Tibial artery (tissue), 4 donors: ENCODE results near the gene UBE2G1.

Experiments used
- DNase-seq, 2 donors: peaks; one replicate each; pipeline ENCODE4 v3.0.0-alpha.2; 2019
- H3K27ac ChIP-seq, 2 donors: fragments of 200-600 bp; sonication (generic) in 1 of 2; 1 replicate in 1 of 2; 2 replicates in 1 of 2; pipeline ENCODE4 v1.5.1; 2018 to 2019; ENCODE audit warnings: mild to moderate bottlenecking in 1 of 2
- H3K27me3 ChIP-seq, 2 donors: fragments of 200-600 bp; sonication (generic) in 1 of 2; one replicate each; pipeline versions ENCODE4 v1.5.1 to v1.6.0; 2016 to 2019
- H3K36me3 ChIP-seq, 3 donors: fragments of 200-600 bp; sonication (generic) in 2 of 3; one replicate each; pipeline ENCODE4 v1.5.1; 2016 to 2019; ENCODE audit warnings: mild to moderate bottlenecking in 2 of 3
- H3K4me1 ChIP-seq, 4 donors: fragments of 200-600 bp; sonication (generic) in 2 of 4; 1 replicate in 3 of 4; 2 replicates in 1 of 4; pipeline ENCODE4 v1.5.1; 2016 to 2019
- H3K4me3 ChIP-seq, 2 donors: fragments of 200-600 bp; sonication (generic) in 1 of 2; 1 replicate in 1 of 2; 2 replicates in 1 of 2; pipeline ENCODE4 v1.5.1; 2018 to 2019; ENCODE audit warnings: mild to moderate bottlenecking in 2 of 2
- H3K9me3 ChIP-seq, 3 donors: fragments of 200-600 bp; sonication (generic) in 1 of 3; one replicate each; pipeline ENCODE4 v1.5.1; 2016 to 2019
- CTCF ChIP-seq, 2 experiments: fragments of 200-600 bp in 1 of 2; fragments of 450-650 bp in 1 of 2; IDR thresholded peaks; one replicate each; pipeline ENCODE4 v1.5.1; 2017 to 2019; ENCODE audit warnings: antibody characterized with exemption in 2 of 2, mild to moderate bottlenecking in 1 of 2, moderate library complexity in 1 of 2
- intact Hi-C: fragments of 100-400 bp; cut with DNase I; formaldehyde crosslinking; loops from one replicate; pipeline ENCODE4 v1.15.0; 2023; ENCODE audit warnings: low total_unique reads

The UBE2G1 gene

DNA sequence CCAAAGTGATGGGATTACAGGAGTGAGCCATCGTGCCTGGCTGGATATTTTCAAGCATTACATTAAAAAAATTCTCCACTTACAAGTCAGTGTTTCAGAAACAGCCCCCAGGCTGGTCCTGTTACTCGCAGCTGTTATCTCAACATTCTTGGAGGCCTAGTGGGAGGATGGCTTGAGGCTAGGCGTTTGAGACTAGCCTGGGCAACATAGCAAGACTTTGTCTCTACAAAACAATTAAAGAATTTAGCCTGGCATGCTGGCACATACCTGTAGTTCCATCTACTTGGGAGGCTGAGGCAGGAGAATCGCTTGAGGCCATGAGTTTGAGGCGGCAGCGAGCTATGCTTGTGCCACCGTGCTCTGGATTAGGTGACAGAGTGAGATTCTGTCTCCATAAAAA is 40.7 kb upstream of the UBE2G1 start:
- H3K4me1 ChIP-seq, result no peaks in the 10 kb centered on the region
- no peaks in the 10 kb centered on the region for H3K36me3 ChIP-seq
- no peaks in the 10 kb centered on the region for H3K9me3 ChIP-seq
- H3K27ac ChIP-seq, result no peak overlapping the region
- H3K27me3 ChIP-seq, result no peaks in the 10 kb centered on the region
- DNase-seq, result no peak
- no peak overlapping the region for H3K4me3 ChIP-seq
- TF ChIP-seq CTCF (IDR thresholded peaks at IDR 0.05), result no peak
- intact Hi-C loops, result no loop called here

DNA sequence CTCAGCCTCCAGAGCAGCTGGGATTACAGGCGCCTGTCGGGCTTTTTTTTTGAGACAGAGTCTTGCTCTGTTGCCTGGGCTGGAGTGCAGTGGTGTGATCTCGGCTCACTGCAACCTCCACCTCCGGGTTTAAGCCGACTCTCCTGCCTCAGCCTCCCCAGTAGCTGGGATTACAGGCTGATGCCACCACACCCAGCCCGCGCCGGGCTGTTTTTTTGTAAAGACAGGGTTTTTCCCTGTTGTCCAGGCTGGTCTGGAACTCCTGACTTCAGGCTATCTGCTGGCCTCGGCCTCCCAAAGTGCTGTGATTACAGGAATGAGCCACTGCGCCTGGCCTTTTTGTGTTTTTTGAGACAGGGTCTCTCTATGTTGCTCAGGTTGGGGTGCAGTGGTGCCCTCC is 39.9 kb upstream of the UBE2G1 start:
- H3K27ac ChIP-seq, result no peak overlapping the region
- no peaks in the 10 kb centered on the region for H3K27me3 ChIP-seq
- H3K4me3 ChIP-seq, result no peak overlapping the region
- H3K36me3 ChIP-seq, result no peaks in the 10 kb centered on the region
- intact Hi-C loops, result no loop called here
- no peak for DNase-seq
- TF ChIP-seq CTCF (IDR thresholded peaks at IDR 0.05), result no peak
- no peaks in the 10 kb centered on the region for H3K4me1 ChIP-seq
- H3K9me3 ChIP-seq, result no peaks in the 10 kb centered on the region

DNA sequence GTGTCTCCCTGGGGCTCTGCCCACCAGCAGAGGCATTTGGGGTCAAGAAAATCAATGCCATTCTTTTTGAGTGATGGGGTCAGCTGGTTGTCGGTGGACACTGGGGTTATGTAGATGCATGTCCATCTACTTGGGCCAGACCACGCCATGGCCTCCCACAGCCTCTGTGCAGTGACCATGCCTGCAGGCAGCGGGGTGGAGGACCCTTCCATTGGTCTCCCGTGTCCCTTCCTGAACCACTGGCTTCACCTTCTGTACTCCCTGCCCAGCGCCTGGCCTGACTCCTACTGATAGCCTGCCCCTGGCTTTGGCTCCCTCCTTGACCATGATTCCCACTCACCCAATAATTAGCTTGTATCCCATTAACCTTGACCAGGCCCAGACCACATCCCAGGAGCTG is 39.2 kb upstream of the UBE2G1 start:
- Histone ChIP-seq H3K27ac (no peak overlapping the region), H3K9me3 (no peaks in the 10 kb centered on the region), H3K27me3 (no peaks in the 10 kb centered on the region), H3K36me3 (no peaks in the 10 kb centered on the region), H3K4me3 (no peak overlapping the region), H3K4me1 (no peaks in the 10 kb centered on the region)
- no peak for TF ChIP-seq CTCF (IDR thresholded peaks at IDR 0.05)
- DNase-seq, result no peak
- intact Hi-C loops, result no loop called here

- H3K9me3 ChIP-seq, result no peaks in the 10 kb centered on the region
- no peaks in the 10 kb centered on the region for H3K27me3 ChIP-seq
- DNase-seq, result no peak
- no peak overlapping the region for H3K4me3 ChIP-seq
- no peak for TF ChIP-seq CTCF (IDR thresholded peaks at IDR 0.05)
- intact Hi-C loops, result no loop called here
- no peak overlapping the region for H3K27ac ChIP-seq
- H3K36me3 ChIP-seq, result no peaks in the 10 kb centered on the region
- H3K4me1 ChIP-seq, result no peaks in the 10 kb centered on the region
Measured at GRCh38 chr17:4405038-4405669, 38.7 kb upstream of the UBE2G1 start.

GRCh38 chr17:4397840-4398239 is 31.4 kb upstream of the UBE2G1 start:
- Histone ChIP-seq H3K27ac (no peak overlapping the region), H3K9me3 (no peaks in the 10 kb centered on the region), H3K27me3 (no peaks in the 10 kb centered on the region), H3K36me3 (no peaks in the 10 kb centered on the region), H3K4me1 (no peaks in the 10 kb centered on the region), H3K4me3 (no peak overlapping the region)
- intact Hi-C loops, result no loop called here
- no peak for DNase-seq
- TF ChIP-seq CTCF (IDR thresholded peaks at IDR 0.05), result no peak

GRCh38 chr17:4395111-4395478 is 28.6 kb upstream of the UBE2G1 start:
- no peaks in the 10 kb centered on the region for H3K9me3 ChIP-seq
- no peak overlapping the region for H3K4me3 ChIP-seq
- no peak for TF ChIP-seq CTCF (IDR thresholded peaks at IDR 0.05)
- H3K36me3 ChIP-seq, result no peaks in the 10 kb centered on the region
- no peak overlapping the region for H3K27ac ChIP-seq
- no peaks in the 10 kb centered on the region for H3K27me3 ChIP-seq
- no peaks in the 10 kb centered on the region for H3K4me1 ChIP-seq
- intact Hi-C loops, result no loop called here
- DNase-seq, result no peak
